H9 (cell line): ENCODE data around the gene TP53BP1. TPM values are rescaled to one million over a fixed set of nuclear protein-coding genes. Genes with fewer than 3 reads are reported as not detected.

Experiments used
- DNase-seq: peaks from one replicate; pipeline ENCODE4 v3.0.0-alpha.2; 2017
- H2AFZ ChIP-seq: one replicate; pipeline ENCODE4 v1.6.1; 2013; ENCODE audit warnings: mild to moderate bottlenecking, low read length, control low read depth, moderate library complexity
- H2AK5ac ChIP-seq: 2 replicates; pipeline ENCODE4 v1.6.1; 2013; ENCODE audit warnings: low read length, control low read depth, mixed read lengths; ENCODE audit not compliant: insufficient read length
- H2BK120ac ChIP-seq: one replicate; pipeline ENCODE4 v1.6.1; 2013; ENCODE audit warnings: low read depth, mild to moderate bottlenecking, low read length, control low read depth, inconsistent platforms; ENCODE audit not compliant: poor library complexity, severe bottlenecking
- H2BK12ac ChIP-seq: 2 replicates; pipeline ENCODE4 v1.6.1; 2013; ENCODE audit warnings: low read length, control low read depth, mixed read lengths, low read depth; ENCODE audit not compliant: insufficient read length
- H2BK15ac ChIP-seq: 2 replicates; pipeline ENCODE4 v1.6.1; 2013; ENCODE audit warnings: low read depth, low read length, control low read depth
- H2BK20ac ChIP-seq: one replicate; pipeline ENCODE4 v1.6.1; 2013; ENCODE audit warnings: low read depth, mild to moderate bottlenecking, low read length, control low read depth, inconsistent platforms; ENCODE audit not compliant: poor library complexity, severe bottlenecking
- H2BK5ac ChIP-seq: 2 replicates; pipeline ENCODE4 v1.6.1; 2013; ENCODE audit warnings: low read length, control low read depth, mixed read lengths; ENCODE audit not compliant: insufficient read length
- H3K14ac ChIP-seq: 2 replicates; pipeline ENCODE4 v1.6.1; 2013; ENCODE audit warnings: low read length, control low read depth; ENCODE audit not compliant: insufficient read depth
- H3K18ac ChIP-seq: 2 replicates; pipeline ENCODE4 v1.6.1; 2013; ENCODE audit warnings: low read depth, mild to moderate bottlenecking, mixed read lengths, low read length, control low read depth; ENCODE audit not compliant: insufficient read length
- H3K23ac ChIP-seq: 2 replicates; pipeline ENCODE4 v1.6.1; 2013; ENCODE audit warnings: low read length, control low read depth, mixed read lengths, low read depth; ENCODE audit not compliant: insufficient read length
- H3K23me2 ChIP-seq: 2 replicates; pipeline ENCODE4 v1.6.1; 2013; ENCODE audit warnings: low read depth, mild to moderate bottlenecking, mixed read lengths, low read length, control low read depth; ENCODE audit not compliant: insufficient read length, poor library complexity, severe bottlenecking
- H3K27ac ChIP-seq: 2 replicates; pipeline ENCODE4 v1.5.1; 2013; ENCODE audit warnings: low read length, control low read depth, mixed read lengths, low read depth; ENCODE audit not compliant: insufficient read length
- H3K27me3 ChIP-seq: 2 replicates; pipeline ENCODE4 v1.6.1; 2013; ENCODE audit warnings: low read length, control low read depth, inconsistent platforms; ENCODE audit not compliant: insufficient read depth
- H3K4ac ChIP-seq: 2 replicates; pipeline ENCODE4 v1.6.1; 2013; ENCODE audit warnings: low read depth, mild to moderate bottlenecking, control low read depth, inconsistent platforms, low read length, moderate library complexity
- H3K4me1 ChIP-seq: 2 replicates; pipeline ENCODE4 v1.6.1; 2013; ENCODE audit warnings: low read length, control low read depth, inconsistent platforms; ENCODE audit not compliant: insufficient read depth
- H3K4me2 ChIP-seq: 2 replicates; pipeline ENCODE4 v1.6.1; 2013; ENCODE audit warnings: low read length, control low read depth, mixed read lengths; ENCODE audit not compliant: insufficient read length, insufficient read depth
- H3K56ac ChIP-seq: 2 replicates; pipeline ENCODE4 v1.6.1; 2013; ENCODE audit warnings: low read depth, mild to moderate bottlenecking, mixed read lengths, low read length, control low read depth; ENCODE audit not compliant: insufficient read length
- H3K79me1 ChIP-seq: 2 replicates; pipeline ENCODE4 v1.6.1; 2013; ENCODE audit warnings: low read depth, mild to moderate bottlenecking, moderate library complexity, low read length, control low read depth, inconsistent platforms; ENCODE audit not compliant: insufficient read depth, poor library complexity, severe bottlenecking
- H3K79me2 ChIP-seq: 2 replicates; pipeline ENCODE4 v1.6.1; 2013; ENCODE audit warnings: low read length, control low read depth, inconsistent platforms; ENCODE audit not compliant: insufficient read depth
- H3K9ac ChIP-seq: 2 replicates; pipeline ENCODE4 v1.6.1; 2013; ENCODE audit warnings: low read length, control low read depth, mixed read lengths; ENCODE audit not compliant: insufficient read length; ENCODE audit errors: extremely low read depth
- H3K9me3 ChIP-seq: one replicate; pipeline ENCODE4 v1.6.1; 2013; ENCODE audit warnings: low read depth, low read length, inconsistent platforms; ENCODE audit not compliant: control insufficient read depth
- H3T11ph ChIP-seq: one replicate; pipeline ENCODE4 v1.6.1; 2013; ENCODE audit warnings: mild to moderate bottlenecking, low read length, control low read depth, inconsistent platforms
- H4K20me1 ChIP-seq: one replicate; pipeline ENCODE4 v1.6.1; 2013; ENCODE audit not compliant: control insufficient read depth, insufficient read length, insufficient read depth
- H4K5ac ChIP-seq: 2 replicates; pipeline ENCODE4 v1.6.1; 2013; ENCODE audit warnings: low read depth, mild to moderate bottlenecking, mixed read lengths, low read length, control low read depth; ENCODE audit not compliant: insufficient read length
- H4K8ac ChIP-seq: replicated peaks from 2 replicates; pipeline ENCODE4 v1.6.1; 2013; ENCODE audit warnings: low read length, control low read depth, mixed read lengths, low read depth; ENCODE audit not compliant: insufficient read length
- H4K91ac ChIP-seq: 2 replicates; pipeline ENCODE4 v1.6.1; 2013; ENCODE audit warnings: low read depth, mild to moderate bottlenecking, moderate library complexity, mixed read lengths, low read length, control low read depth; ENCODE audit not compliant: insufficient read length
- H3K27ac Mint-ChIP-seq, 3 experiments: 2 replicates in 2 of 3; 3 replicates in 1 of 3; pipeline ENCODE4 v1.8.0; 2020 to 2021; ENCODE audit warnings: mixed read lengths in 3 of 3, mild to moderate bottlenecking in 1 of 3, moderate library complexity in 1 of 3
- H3K27me3 Mint-ChIP-seq: 2 replicates; pipeline ENCODE4 v1.8.0; 2021; ENCODE audit warnings: low read depth, mild to moderate bottlenecking, moderate library complexity, mixed read lengths
- H3K36me3 Mint-ChIP-seq, 3 experiments: 2 replicates in 2 of 3; 3 replicates in 1 of 3; pipeline ENCODE4 v1.8.0; 2020 to 2021; ENCODE audit warnings: low read depth in 3 of 3, mixed read lengths in 3 of 3; ENCODE audit not compliant: insufficient read depth in 1 of 3
- H3K4me1 Mint-ChIP-seq, 2 experiments: 2 replicates each; pipeline ENCODE4 v1.8.0; 2020; ENCODE audit warnings: mixed read lengths in 2 of 2
- H3K4me3 Mint-ChIP-seq, 2 experiments: 2 replicates in 1 of 2; 3 replicates in 1 of 2; pipeline ENCODE4 v1.8.0; 2020 to 2021; ENCODE audit warnings: mild to moderate bottlenecking in 2 of 2, mixed read lengths in 2 of 2, moderate library complexity in 1 of 2
- H3K9me3 Mint-ChIP-seq, 2 experiments: 2 replicates in 1 of 2; 3 replicates in 1 of 2; pipeline ENCODE4 v1.8.0; 2020; ENCODE audit warnings: mild to moderate bottlenecking in 2 of 2, mixed read lengths in 2 of 2, moderate library complexity in 1 of 2
- CTCF ChIP-seq: fragments of 200-600 bp; sonication (generic); conservative IDR thresholded peaks from 3 replicates; pipeline ENCODE4 v1.8.0; 2021; ENCODE audit warnings: antibody characterized with exemption, mild to moderate bottlenecking
- WGBS: extraction: QIAGEN DNeasy Blood & Tissue Kit; methylation state at CpG from one replicate; pipeline ENCODE4 v1.1.7; 2013; ENCODE audit warnings: missing lambda C conversion rate, low lambda C conversion rate, mixed read lengths; ENCODE audit not compliant: insufficient read length; ENCODE audit errors: extremely low coverage; 5-methylcytosine and 5-hydroxymethylcytosine counted together
- total RNA-seq: library from RNA; stranded (reverse); gene quantifications from 2 replicates; pipeline ENCODE4 v1.2.1, GENCODE V29; 2021

Gene TP53BP1
- total RNA-seq, 1 experiment from 2014 or later: 81.5 TPM

- H3K36me3 Mint-ChIP-seq: no peaks in the 10 kb centered on the region; a peak in 1 of 7 replicates
- peak overlapping the region; percentile 78 to 91 for H3K4me3 Mint-ChIP-seq
- Histone ChIP-seq H3K9ac (no peak overlapping the region), H4K5ac (no peak overlapping the region), H2BK120ac (no peak overlapping the region), H4K8ac (no peak overlapping the region), H2BK5ac (no peak overlapping the region), H3K23ac (no peak overlapping the region), H3K4ac (no peak overlapping the region), H2BK20ac (no peak overlapping the region), H3K79me2 (no peaks in the 10 kb centered on the region), H3K79me1 (no peaks in the 10 kb centered on the region), H2BK12ac (no peak overlapping the region), H4K91ac (no peak overlapping the region), H2BK15ac (no peak overlapping the region), H3K18ac (no peak overlapping the region), H3K27me3 (peaks cover 16% of the 10 kb centered on the region; the same call in 1 of the 2 replicates), H3K27ac (no peak overlapping the region), H2AK5ac (no peak overlapping the region), H4K20me1 (no peaks in the 10 kb centered on the region), H3K56ac (no peak overlapping the region), H3K4me2 (peak overlapping the region; percentile 74), H3K4me1 (peaks cover 3% of the 10 kb centered on the region; the same call in 1 of the 2 replicates), H2AFZ (no peak overlapping the region), H3K14ac (no peak overlapping the region), H3T11ph (no peak overlapping the region), H3K23me2 (peaks cover 17% of the 10 kb centered on the region), H3K9me3 (no peaks in the 10 kb centered on the region)
- DNase-seq: no peak
- peaks cover 37 to 57% of the 10 kb centered on the region in 2 experiments for H3K4me1 Mint-ChIP-seq
- no peaks in the 10 kb centered on the region for H3K9me3 Mint-ChIP-seq
- no peak overlapping the region for H3K27ac Mint-ChIP-seq
- no peak for TF ChIP-seq CTCF
- no CpG with 5 or more reads among the region's 4 CpGs for WGBS
- peaks cover 90% of the 10 kb centered on the region for H3K27me3 Mint-ChIP-seq
These were observed 23.9 kb upstream of the TP53BP1 start for GRCh38 chr15:43516801-43517353.
